Iris pigment epithelial cell (primary cell): Measurements from ENCODE around the gene EFCAB14.
"Not testable (repeated sequence)": the region's sequence is repeated elsewhere in the genome, so short reads cannot be mapped to it uniquely, and the experiment has no call there.

Source experiments
- DNase-seq: peaks from one replicate; pipeline ENCODE4 v3.0.0-alpha.2; 2011; ENCODE audit warnings: low read depth

Gene EFCAB14

DNA sequence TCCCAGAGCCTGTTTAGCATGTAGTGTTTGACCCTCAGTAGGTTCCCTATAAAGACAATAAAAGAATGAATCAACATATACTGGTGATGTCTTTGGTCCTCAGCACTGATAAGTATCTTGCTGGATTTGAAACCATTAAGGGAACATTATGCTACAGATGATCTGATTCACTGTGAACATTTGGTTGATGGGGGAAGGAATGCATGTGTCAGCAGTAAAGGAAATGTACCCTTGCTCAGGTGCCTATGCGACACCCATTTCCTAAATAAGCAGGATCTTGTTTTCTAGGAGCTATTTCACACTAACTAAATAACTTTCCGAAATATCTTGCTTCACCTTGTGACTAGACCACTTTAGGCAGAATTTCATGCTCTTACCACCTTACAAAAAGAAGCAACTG lies 34.2 kb downstream of the EFCAB14 start:
- DNase-seq, result no peak

DNA sequence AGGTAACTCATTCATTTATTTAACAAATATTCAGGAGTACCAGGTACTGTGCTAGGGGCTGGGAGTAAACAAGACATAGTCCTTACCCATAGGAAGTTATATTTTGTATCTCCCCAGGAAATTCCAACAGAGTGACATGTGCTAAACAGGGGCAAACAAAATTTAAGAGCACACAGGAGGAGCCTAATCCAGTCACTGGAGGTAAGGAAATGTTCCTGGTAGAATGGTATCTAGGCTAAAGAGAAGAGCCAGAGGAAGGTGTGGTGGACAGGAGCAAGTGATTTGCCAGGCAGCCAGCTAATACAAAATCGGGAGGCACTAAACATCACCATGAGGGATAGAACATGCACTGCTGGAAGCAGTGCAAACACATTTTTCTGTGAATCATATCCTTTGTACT lies 36.9 kb downstream of the EFCAB14 start:
- no peak for DNase-seq

DNA sequence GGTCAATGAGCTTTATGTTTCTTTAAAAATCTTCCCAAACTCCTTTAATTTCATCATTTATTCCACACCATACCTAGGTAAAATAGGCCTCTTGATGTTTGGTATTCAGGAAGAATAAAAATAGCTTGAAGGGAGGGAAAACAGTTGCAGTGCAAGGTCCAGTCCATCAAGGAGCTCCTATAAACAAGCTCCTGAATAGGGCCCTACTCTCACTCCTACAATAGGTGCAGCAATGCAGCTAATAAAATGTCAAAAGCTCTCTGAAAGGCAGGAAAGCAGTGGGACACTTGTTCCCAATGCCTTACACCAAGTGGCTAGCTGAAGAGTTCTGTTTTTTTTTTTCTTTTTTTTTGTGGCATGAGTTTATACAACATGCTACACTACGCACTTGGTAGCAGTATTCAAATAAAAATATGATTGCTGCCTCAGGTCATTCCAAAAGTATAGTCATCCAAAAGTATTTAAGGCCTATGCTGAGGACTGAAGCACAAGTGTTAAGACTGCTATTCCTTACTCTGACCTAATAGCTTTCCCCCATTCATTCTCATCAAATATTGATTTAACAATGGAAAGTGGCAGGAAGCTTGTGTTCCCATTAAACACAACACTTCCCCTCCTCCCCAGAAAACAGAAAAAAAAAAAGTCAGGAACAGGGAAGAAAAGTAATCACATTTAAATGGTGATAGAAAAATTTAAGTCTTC lies 37.4 kb downstream of the EFCAB14 start:
- DNase-seq, result no peak

DNA sequence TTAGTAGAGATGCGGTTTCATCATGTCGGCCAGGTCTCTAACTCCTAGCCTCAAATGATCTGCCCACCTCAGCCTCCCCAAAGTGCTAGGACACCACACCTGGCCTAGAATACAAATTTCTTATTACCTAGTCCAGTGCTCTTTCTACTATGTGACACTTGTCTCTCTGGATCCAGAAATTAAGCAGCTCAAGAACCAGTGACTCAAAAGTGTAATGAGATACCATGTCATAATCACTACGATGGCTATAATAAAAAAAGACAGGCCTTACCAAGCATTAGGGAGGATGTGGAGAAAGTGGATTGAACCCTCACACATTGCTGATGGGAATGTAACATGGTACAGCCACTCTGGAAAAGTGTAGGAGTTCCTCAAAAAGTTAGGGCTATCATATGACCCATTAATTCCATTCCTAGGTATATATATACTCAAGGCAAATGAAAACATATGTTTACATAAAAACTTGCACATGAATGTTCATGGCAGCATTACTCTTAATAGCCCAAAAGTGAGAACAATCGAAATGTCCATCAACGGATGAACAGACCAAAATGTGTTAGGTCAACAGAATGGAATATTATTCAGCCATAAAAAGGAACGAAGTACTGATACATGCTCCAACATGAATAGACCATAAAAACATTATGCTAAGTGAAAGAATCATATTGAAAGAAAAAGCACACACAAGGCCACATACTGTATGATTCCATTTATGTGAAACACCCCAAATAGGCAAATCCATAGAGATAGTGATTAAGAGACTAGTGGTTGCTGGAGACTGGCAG lies 38.9 kb downstream of the EFCAB14 start:
- DNase-seq, result no peak

DNA sequence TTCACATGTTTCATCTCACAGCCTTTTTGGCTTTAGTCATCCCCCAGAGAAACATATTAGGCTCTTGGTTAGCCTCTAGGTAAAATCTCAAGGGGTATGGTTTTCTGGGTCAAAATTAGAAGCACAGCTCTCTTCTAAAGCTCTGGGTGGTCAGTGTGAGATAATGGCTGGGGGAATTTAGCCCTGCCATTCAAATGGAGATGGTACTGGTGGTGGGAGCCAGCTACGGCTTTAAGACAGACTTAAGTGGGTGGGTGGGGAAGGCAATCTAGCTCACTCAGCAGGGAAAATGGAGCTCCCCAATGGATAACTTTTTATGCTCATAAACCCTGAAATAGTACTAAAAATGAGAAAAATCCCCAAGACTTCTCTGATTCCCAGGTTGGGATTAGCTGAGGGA lies 41.6 kb downstream of the EFCAB14 start:
- no peak for DNase-seq

DNA sequence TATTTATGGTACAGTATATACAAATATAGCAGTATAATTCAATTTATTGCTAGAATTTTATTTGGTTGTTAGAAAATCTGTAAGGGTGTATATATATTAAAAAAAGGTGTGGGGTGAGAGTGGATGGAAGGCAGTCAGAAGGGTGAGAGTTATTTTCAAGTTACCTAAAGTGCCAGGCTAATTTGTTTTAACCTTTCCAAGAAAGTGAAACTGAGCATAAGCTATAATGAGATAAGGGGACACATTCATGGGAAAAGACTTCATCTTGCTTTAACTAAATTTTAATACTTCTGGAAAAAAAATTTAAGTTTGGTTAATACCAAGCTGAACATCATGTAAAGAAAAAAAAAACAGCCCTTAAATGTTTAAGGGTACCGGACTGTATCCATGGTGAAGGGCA lies 42.4 kb downstream of the EFCAB14 start:
- no peak for DNase-seq

DNA sequence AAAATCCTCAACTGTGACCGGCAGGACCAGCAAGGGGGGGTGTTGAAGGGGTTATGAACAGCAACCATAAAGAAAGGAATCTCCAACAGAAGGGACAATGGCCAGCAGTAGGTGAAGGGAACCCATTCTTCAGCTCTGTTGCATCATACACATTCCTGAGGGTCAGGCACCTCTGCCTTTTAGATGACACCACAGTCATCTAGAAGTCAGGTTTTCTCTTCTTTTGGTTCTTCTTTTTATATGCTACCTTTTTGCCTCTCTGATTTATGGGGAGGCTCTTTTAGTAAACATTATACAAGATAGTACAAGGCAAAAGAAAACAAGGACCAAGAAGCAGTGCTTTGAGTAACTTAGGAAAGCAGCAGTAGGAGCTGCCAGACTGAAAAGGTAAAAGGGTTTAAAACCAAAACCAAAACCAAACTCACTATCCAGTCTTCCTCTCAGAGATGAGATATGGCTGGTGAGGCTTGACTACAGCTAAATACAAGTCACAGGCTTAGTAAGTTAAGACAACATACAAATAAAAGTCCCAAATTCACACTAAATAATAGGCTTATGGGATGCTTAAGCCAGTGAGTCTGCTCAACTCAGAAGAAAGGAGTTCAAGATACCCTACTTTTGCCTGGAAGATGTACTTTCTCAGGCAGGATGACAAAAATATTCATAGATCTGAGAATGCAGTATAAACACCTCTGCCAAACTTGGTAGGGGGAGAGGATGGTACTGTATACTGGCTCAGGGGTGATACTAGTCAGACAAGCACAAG lies 43.2 kb downstream of the EFCAB14 start:
- no peak for DNase-seq

DNA sequence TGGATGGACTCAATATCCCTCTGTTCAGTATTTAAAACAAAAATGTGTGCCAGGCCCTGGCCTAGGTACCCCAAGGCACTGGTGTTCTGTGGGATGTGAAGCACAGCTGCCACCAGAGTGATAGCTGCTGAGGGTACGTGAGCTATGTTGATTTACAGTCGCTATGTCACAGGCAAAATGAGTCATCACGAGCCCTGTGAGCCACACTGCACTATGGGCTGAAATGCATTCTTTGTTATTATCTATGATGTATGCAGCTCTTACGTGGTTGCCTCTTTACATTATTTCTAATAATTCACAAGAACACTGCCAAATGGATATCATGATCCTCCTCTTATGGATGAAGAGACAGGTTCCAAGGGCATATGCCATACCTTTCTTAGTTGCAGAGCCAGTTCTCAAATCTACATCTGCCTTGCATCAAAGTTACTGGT lies 45.1 kb downstream of the EFCAB14 start:
- peak; percentile 64 for DNase-seq

DNA sequence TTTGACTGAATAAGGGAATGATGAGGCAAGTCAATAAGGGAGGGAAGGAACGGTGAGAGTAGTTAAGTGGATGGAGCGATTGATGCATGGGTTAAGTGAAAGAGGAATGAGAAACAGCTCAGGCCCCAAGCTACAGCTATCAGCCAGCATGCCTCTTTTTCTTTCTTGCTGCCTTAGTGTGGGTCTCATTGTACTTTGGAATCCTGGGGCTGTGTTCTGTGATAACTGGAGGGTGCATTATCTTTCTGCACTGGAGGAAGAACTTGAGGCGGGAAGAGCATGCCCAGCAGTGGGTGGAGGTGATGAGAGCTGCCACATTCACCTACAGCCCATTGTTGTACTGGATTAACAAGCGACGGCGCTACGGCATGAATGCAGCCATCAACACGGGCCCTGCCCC lies 46.2 kb downstream of the EFCAB14 start:
- DNase-seq, result no peak

DNA sequence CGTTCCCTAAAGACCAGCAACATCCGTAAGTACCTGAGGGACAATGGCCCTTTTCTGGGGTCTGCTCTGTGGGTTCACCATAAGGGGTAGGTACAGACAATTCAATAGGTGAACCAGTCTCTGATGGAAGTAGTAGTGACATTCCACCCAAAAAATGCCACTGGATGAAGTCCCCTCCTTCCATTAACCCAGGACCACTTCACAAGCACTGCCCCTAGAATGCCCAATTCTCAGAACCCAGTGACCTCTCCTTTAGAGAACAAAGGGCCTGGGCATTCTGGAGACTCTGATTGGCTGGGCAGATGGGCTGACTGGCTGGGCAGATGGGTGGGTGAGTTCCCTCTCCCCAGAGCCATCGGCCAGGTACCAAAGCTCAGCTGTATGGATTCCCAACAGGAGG lies 47.4 kb downstream of the EFCAB14 start, which contains the start of gene TEX38:
Gene TEX38, plus strand, starts transcription at position 301 of the 400 bp plus-strand sequence. Its CDS starts 81 bp downstream, at position 382.
- DNase-seq, result no peak

DNA sequence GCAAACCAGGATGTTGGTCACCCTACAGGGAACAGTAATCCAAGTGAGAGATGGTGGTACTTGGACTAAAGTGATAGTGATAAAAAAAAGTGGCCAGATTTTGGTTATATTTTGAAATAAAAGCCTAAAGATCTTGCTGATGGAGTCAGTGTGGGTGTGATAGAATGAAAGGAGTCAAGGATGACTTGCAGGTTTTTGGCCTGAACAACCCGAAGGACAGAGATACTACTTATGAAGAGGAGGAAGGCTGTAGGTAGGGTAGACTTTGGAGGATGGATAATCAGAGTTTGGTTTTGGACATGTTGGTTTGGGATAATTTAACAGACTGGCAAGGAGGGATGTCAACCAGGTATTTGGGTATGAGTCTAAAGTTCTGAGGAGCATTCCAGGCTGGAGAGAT lies 48.8 kb downstream of the EFCAB14 start:
- no peak for DNase-seq

DNA sequence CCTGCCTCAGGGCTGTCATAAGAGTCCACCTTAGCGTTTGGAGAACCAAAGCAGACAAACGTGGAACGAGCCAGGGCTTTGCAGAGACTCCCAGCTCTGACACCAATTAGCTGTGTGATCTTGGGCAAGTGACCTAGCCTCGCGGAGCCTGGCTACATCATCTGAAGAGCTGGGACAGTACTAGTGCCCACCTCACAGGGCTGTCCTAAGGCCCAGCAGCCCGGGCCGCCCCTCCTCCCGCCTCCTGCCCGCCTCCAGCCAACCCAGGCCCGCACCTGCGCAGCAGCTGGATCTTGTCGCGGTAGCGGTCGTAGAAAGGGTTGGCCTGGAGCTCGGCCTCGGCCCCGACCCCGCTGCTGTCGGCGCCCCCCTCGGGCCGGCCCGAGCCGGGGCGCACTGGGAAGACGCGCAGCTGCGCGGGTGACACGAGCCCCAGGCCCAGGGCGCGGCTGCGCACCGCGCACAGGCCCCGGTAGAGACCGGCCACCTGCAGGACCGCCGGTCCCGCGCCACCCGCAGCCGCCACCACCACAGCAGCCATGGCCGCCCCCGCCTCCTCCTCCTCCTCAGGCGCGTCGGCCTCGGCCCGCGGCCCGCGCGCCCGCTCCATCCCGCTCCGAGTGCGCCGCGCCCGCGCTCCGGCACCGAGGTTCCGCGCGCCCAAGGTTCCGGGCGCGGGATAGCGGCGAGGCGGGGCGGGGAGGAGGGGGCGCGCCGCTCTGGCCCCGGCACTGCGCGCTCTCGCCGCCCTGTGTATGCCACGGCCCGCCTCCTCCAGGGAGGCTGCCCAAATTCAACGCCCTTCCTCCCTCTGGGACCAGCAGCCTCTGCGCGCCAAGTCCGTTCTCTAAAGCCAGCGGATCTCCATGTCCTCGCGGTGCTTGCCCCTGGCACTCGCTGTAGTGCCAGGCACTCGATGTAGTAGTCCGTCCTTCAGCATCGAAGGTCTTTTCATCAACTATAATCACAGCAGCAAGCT lies 50.8 kb downstream of the EFCAB14 start, which contains the start of gene ATPAF1:
Gene ATPAF1, minus strand, starts transcription at position 583 of the 979 bp plus-strand sequence. Its CDS starts 42 bp downstream, at position 541.
- peak; percentile 82 for DNase-seq

DNA sequence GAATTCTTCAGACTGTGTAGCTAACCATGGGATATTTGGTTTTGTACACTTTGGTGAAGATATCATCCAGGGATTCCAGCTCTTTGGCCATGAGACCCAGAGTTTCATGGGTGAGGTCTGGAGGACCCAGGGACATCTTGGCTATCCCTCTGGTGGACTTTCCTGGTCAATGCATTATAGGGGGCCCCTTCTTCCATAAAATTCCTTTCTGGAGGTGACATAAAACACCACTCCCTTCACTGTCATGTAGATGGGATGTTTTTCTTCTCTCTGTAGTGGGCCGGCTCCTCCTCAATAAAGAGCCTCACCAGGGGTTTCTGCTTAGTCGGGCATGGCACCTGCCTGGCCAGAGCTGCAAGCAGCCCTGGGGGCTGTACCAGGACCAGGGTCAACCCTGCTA lies 52.9 kb downstream of the EFCAB14 start:
- DNase-seq, result no peak

DNA sequence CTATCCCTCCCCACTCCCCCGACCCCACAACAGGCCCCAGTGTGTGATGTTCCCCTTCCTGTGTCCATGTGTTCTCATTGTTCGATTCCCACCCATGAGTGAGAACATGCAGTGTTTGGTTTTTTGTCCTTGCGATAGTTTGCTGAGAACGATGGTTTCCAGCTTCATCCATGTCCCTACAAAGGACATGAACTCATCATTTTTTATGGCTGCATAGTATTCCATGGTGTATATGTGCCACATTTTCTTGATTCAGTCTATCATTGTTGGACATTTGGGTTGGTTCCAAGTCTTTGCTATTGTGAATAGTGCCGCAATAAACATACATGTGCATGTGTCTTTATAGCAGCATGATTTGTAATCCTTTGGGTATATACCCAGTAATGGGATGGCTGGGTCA lies 56.0 kb downstream of the EFCAB14 start:
- not testable (repeated sequence) for DNase-seq

DNA sequence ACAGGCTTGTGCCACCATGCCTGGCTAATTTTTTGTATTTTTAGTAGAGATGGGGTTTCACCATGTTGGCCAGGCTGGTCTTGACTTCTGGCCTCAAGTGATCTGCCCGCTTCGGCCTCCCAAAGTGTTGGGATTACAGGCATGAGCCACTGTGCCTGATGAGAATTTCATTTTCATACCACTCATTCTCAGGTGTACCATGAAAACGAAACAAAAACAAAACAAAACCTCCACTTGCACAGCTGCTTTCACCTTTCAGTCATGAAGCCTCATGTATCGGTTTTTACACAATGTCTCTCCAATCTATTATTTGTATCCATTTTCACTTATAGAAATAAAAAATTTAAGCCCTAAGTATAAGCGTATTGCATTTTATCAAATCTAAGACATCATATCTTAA lies 58.8 kb downstream of the EFCAB14 start:
- DNase-seq, result not testable (repeated sequence)

DNA sequence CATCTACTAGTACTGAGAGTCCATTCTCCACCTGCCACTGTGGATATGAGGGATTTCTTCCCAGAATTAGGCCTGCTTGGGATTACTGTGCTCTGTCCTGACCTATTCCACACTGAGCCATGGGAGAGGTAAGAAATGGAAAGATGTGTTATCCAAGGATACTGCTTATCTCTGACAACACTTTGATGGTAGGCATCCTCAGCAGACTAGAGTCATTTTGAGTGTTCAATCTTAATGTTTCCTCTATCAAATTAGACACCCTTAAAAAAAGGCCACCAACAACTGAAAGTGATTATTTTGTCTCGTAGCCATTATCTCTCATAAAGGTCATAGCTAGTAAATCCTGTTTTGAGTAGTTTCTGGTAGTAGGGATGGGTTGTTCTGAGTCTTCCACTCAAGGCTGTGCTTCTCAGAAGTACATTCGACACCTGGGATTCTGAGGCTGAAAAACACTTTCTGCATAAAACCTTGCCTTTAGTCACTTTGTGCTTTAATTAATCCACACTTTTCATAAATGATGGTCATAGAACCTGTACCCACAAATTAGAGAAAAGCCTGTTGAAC lies 59.5 kb downstream of the EFCAB14 start:
- no peak for DNase-seq

DNA sequence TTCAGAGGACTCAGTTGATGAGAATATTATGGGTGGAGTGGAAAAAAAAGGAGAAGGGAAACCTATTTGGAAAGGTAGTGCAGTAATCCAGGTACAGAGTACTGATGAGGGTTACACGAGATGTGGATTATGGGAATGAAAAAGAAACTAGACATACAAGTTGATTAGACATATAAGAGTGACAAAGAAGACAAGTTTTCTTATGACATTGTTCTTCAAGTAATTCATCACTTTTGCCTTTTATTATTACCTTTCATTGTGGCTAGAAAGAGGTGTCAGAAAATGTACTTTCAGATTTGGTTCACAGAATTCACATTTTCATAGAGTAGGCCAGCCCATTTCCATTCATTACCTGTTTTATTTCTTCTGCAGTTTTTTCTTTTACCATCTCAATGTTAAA lies 61.1 kb downstream of the EFCAB14 start:
- DNase-seq, result no peak

DNA sequence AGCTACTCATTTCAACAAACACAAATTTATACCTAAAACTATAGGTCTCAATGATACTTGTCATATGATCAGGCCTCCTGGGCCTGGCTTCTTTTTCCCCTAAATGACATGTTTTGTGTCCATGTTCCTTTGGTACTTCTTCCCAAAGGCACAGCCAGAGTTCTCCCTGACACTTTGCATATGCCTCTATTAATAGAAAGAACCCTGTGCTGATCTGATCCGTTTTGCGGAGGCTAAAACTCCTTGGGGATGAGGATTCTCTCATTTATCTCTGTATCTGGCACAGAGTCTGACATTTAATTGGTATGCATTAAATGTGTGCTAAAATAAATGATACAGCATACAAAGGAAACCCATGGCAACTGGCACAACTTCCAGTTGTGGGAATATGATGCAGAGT lies 62.3 kb downstream of the EFCAB14 start:
- no peak for DNase-seq

DNA sequence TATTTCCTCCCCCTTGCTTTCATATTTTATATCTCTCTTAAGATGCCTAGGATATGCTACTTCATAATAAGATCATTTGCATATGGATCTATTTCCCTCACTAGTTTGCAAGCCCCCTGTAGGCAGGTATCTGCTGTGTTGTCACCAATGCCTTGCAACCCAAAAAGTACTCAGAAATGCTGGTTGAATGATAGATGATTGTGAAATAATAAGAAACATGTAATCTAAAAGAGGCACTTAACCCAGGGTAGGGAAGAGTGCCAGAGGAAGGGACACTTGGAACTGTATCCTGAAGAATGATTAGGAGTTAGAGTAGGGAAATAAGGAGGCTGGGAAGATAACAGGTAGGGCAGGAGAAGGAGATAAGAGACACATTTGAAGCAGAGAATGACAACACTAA lies 63.1 kb downstream of the EFCAB14 start:
- DNase-seq, result no peak

DNA sequence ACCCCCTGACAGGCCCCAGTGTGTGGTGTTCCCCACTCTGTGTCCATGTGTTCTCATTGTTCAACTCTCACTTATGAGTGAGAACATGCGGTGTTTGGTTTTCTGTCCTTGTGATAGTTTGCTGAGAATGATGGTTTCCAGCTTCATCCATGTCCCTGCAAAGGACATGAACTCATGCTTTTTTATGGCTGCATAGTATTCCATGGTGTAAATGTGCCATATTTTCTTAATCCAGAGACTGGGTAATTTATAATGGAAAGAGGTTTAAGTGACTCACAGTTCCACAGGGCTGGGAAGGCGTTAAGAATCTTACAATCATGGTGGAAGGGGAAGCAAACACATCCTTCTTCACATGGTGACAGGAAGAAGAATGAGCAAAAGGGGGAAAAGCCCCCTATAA lies 64.2 kb downstream of the EFCAB14 start:
- not testable (repeated sequence) for DNase-seq

DNA sequence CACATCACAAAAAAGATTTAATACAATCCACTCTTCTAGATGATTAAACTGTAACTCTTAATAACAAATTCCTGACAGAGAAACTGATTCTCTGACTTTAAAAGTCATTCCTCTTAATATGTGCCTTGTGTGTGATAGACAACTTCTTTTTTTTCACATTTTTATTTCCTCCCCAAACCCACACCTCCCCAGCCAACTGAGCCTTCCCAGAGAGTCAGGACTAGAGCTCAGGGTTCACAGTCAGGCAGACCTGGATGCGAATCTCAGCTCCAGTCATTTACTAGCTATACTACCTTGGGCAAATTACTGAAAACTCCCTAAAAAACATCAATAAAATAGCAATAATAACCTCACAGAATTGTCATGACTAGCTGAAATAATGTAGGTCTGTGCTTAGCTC lies 64.9 kb downstream of the EFCAB14 start:
- no peak for DNase-seq
